CD4-positive, alpha-beta T cell (primary cell): ENCODE data around the gene C2orf42. TPM values are rescaled to one million over a fixed set of nuclear protein-coding genes. Genes with fewer than 3 reads are reported as not detected.
A peak's percentile ranks its signal among the peaks of the same experiment; 100 is the strongest.
"Not testable (repeated sequence)": the region's sequence is repeated elsewhere in the genome, so short reads cannot be mapped to it uniquely, and the experiment has no call there.

Experiments used
- ATAC-seq: fragments of 200-7000 bp; cut with Tn5 transposase; one replicate; pipeline ENCODE4 v1.10.0; 2022; ENCODE audit warnings: mild to moderate bottlenecking; ENCODE audit not compliant: poor library complexity
- CTCF ChIA-PET: fragments of 350-600 bp; sonication (Branson Sonifier 250); formaldehyde crosslinking; loops from one replicate; lab custom pipeline; 2021; ENCODE audit warnings: antibody characterized with exemption, inconsistent platforms; lab: Charles Lee
- POLR2A ChIA-PET: fragments of 350-600 bp; sonication (Branson Sonifier 250); formaldehyde crosslinking; loops from one replicate; lab custom pipeline; 2021; ENCODE audit warnings: antibody characterized with exemption, inconsistent platforms; lab: Charles Lee
- DNase-seq, 14 experiments: peaks; one replicate each; pipeline ENCODE4 v3.0.0-alpha.2; 2013 to 2020; ENCODE audit warnings: mixed read lengths in 2 of 14
- H3K27ac ChIP-seq, 2 donors: one replicate each; pipeline versions ENCODE4 v1.5.1 to v1.7.0; 2013; ENCODE audit warnings: low read length in 2 of 2, low read depth in 1 of 2, mild to moderate bottlenecking in 1 of 2
- H3K27me3 ChIP-seq, 2 experiments: 1 replicate in 1 of 2; 2 replicates in 1 of 2; pipeline versions ENCODE4 v1.6.1 to v1.7.0; 2013; ENCODE audit warnings: low read length in 2 of 2, control low read depth in 1 of 2, mild to moderate bottlenecking in 1 of 2, moderate library complexity in 1 of 2; ENCODE audit not compliant: insufficient read depth in 2 of 2, control insufficient read depth in 1 of 2
- H3K36me3 ChIP-seq: one replicate; pipeline ENCODE4 v1.6.1; 2013; ENCODE audit warnings: low read length, control low read depth; ENCODE audit not compliant: insufficient read depth
- H3K4me1 ChIP-seq: one replicate; pipeline ENCODE4 v1.6.1; 2013; ENCODE audit warnings: low read length, control low read depth; ENCODE audit not compliant: insufficient read depth
- H3K4me3 ChIP-seq: one replicate; pipeline ENCODE4 v1.5.1; 2013; ENCODE audit warnings: mild to moderate bottlenecking, low read length, moderate library complexity
- H3K9me3 ChIP-seq, 2 experiments: 1 replicate in 1 of 2; 2 replicates in 1 of 2; pipeline versions ENCODE4 v1.6.1 to v1.7.0; 2013; ENCODE audit warnings: low read length in 2 of 2, mild to moderate bottlenecking in 2 of 2, control low read depth in 1 of 2, moderate library complexity in 1 of 2; ENCODE audit not compliant: control insufficient read depth in 1 of 2, insufficient read depth in 1 of 2
- H3K27ac Mint-ChIP-seq: one replicate; pipeline ENCODE4 v1.8.0; 2020; ENCODE audit warnings: mixed read lengths
- H3K27me3 Mint-ChIP-seq: one replicate; pipeline ENCODE4 v1.8.0; 2021; ENCODE audit warnings: mixed read lengths
- H3K36me3 Mint-ChIP-seq: one replicate; pipeline ENCODE4 v1.8.0; 2021; ENCODE audit warnings: low read depth, mixed read lengths
- H3K4me1 Mint-ChIP-seq: one replicate; pipeline ENCODE4 v1.8.0; 2021; ENCODE audit warnings: low read depth, mixed read lengths
- H3K4me3 Mint-ChIP-seq: one replicate; pipeline ENCODE4 v1.8.0; 2020; ENCODE audit warnings: mild to moderate bottlenecking, mixed read lengths
- H3K9me3 Mint-ChIP-seq: one replicate; pipeline ENCODE4 v1.8.0; 2020; ENCODE audit warnings: mixed read lengths
- CTCF ChIP-seq: fragments of 200-600 bp; IDR thresholded peaks from one replicate; pipeline ENCODE4 v1.8.0; 2022; ENCODE audit warnings: antibody characterized with exemption, mild to moderate bottlenecking
- intact Hi-C, 2 experiments: fragments of 100-400 bp; cut with DNase I in 1 of 2; cut with micrococcal nuclease in 1 of 2; formaldehyde crosslinking; loops; one replicate each; pipeline versions ENCODE4 v1.15.1 to v1.9.0; 2023 to 2025; cut with DNase I, micrococcal nuclease
- total RNA-seq, 174 experiments: library from RNA in 2 of 174; stranded (reverse) in 2 of 174; gene quantifications; one replicate each; pipeline ENCODE4 v1.2.3 and lab custom pipeline; 2021 to 2026

Gene C2orf42
- total RNA-seq, 2 experiments from 2014 or later, result 16.9 to 18.4 TPM

GRCh38 chr2:70104231-70105111, 86.3 kb downstream of the C2orf42 start:
- POLR2A ChIA-PET, result interaction anchor here (0.6 to 13.8 kb wide), 15 partner anchors 9 to 1338 kb away, joined by 3 to 232 read pairs (median 11); partner anchors contain the start of genes MXD1, PCBP1 and SNRPG
- ATAC-seq, result no peak
- DNase-seq, result peak in 4 of 14 experiments; percentile 38 to 70 (median 55)
- peak overlapping the region; percentile 66 to 70 for H3K27ac ChIP-seq
- H3K27me3 ChIP-seq, result no peaks in the 10 kb centered on the region
- peak overlapping the region; percentile 96 for H3K27ac Mint-ChIP-seq
- H3K9me3 ChIP-seq, result no peaks in the 10 kb centered on the region
- H3K36me3 Mint-ChIP-seq, result no peaks in the 10 kb centered on the region
- peak overlapping the region; percentile 18 for H3K4me3 ChIP-seq
- intact Hi-C loops, result no loop called here
- no peaks in the 10 kb centered on the region for H3K27me3 Mint-ChIP-seq
- H3K9me3 Mint-ChIP-seq, result no peaks in the 10 kb centered on the region
- CTCF ChIA-PET, result interaction anchor here (0.7 to 1.8 kb wide), 7 partner anchors 9 to 79 kb away, joined by 3 to 9 read pairs (median 3); no protein-coding TSS in a partner anchor
- H3K4me3 Mint-ChIP-seq, result peak overlapping the region; percentile 83
- H3K4me1 ChIP-seq, result peaks cover 41% of the 10 kb centered on the region
- H3K36me3 ChIP-seq, result no peaks in the 10 kb centered on the region
- peaks cover 52% of the 10 kb centered on the region for H3K4me1 Mint-ChIP-seq
- no peak for TF ChIP-seq CTCF

DNA sequence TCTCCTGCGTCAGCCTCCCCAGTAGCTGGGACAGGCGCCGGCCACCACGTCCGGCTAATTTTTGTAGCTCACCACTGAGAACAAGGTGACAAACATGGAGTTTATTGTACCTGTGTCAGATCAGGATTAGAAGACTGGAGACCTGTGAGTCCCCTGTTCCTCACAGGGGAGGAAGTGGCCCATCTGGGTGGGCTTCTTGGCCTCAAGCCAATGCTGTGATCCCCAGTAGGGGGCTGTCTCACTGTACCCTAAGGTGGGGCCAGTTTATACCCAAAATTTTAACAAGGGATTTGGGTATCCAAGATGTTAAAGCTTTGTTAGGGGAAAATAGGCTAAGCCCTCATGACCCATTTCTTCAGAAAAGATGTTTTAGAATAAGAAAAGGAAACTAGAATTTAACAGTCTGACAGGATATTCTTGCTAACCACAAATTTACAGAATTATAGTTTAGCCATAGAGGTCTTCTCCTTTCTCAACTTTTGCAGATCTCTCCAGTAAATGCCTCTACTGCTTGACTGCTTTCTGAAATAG, 87.2 kb downstream of the C2orf42 start:
- H3K4me3 ChIP-seq, result peak overlapping the region; percentile 18
- no peaks in the 10 kb centered on the region for H3K9me3 ChIP-seq
- no peaks in the 10 kb centered on the region for H3K27me3 ChIP-seq
- Mint-ChIP-seq H3K4me1 (peaks cover 45% of the 10 kb centered on the region), H3K27ac (peak overlapping the region; percentile 96), H3K4me3 (peak overlapping the region; percentile 83), H3K36me3 (no peaks in the 10 kb centered on the region), H3K9me3 (no peaks in the 10 kb centered on the region), H3K27me3 (no peaks in the 10 kb centered on the region)
- H3K36me3 ChIP-seq, result no peaks in the 10 kb centered on the region
- DNase-seq (peak in 6 of 14 experiments; percentile 23 to 75 (median 42)), ATAC-seq (peak; percentile 60)
- intact Hi-C loops, result loop anchor here in 1 of 2 experiments (1.0 kb wide), 1 partner anchor 8 kb away; no protein-coding TSS in a partner anchor
- POLR2A ChIA-PET, result interaction anchor here (0.7 to 13.8 kb wide), 11 partner anchors 9 to 210 kb away, joined by 3 to 232 read pairs (median 18); partner anchors contain the start of genes MXD1, PCBP1, SNRNP27 and SNRPG
- peaks cover 32% of the 10 kb centered on the region for H3K4me1 ChIP-seq
- H3K27ac ChIP-seq, result peak overlapping the region; percentile 66 to 70
- TF ChIP-seq CTCF, result no peak
- CTCF ChIA-PET, result interaction anchor here (1.1 to 1.6 kb wide), 3 partner anchors 21 to 39 kb away, joined by 3 to 8 read pairs (median 5); no protein-coding TSS in a partner anchor

- H3K9me3 Mint-ChIP-seq, H3K4me3 Mint-ChIP-seq, H3K36me3 ChIP-seq, intact Hi-C loops, H3K36me3 Mint-ChIP-seq, H3K27ac Mint-ChIP-seq, CTCF ChIA-PET, H3K27me3 ChIP-seq, ATAC-seq, H3K27ac ChIP-seq, H3K9me3 ChIP-seq, H3K4me3 ChIP-seq, H3K27me3 Mint-ChIP-seq: not testable (repeated sequence)
- POLR2A ChIA-PET, result interaction anchor here (0.9 to 3.7 kb wide), 2 partner anchors 8 to 11 kb away, joined by 3 to 63 read pairs; no protein-coding TSS in a partner anchor
- peaks cover 22% of the 10 kb centered on the region for H3K4me1 ChIP-seq
- H3K4me1 Mint-ChIP-seq, result peaks cover 34% of the 10 kb centered on the region
- peak in 1 of 14 experiments; percentile 29 for DNase-seq
Observed at GRCh38 chr2:70102323-70102905, 88.4 kb downstream of the C2orf42 start.

DNA sequence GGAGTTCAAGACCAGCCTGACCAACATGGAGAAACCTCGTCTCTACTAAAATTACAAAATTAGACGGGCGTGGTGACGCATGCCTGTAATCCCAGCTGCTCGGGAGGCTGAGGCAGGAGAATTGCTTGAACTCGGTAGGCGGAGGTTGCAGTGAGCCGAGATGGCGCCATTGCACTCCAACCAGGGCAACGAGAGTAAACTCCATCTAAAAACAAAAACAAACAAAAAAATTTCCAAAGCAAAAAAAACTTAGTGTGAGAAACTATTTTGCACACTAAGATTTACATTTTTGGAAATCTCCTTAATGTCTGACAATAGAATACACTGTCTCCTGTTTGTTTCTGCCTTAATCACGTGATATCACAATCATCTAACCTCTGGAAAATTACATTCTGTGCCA, 89.1 kb downstream of the C2orf42 start:
- H3K9me3 Mint-ChIP-seq, H3K27ac Mint-ChIP-seq, intact Hi-C loops, ATAC-seq, H3K4me3 ChIP-seq, H3K36me3 ChIP-seq, H3K9me3 ChIP-seq, H3K4me3 Mint-ChIP-seq, H3K27me3 Mint-ChIP-seq, CTCF ChIA-PET, H3K36me3 Mint-ChIP-seq, H3K27ac ChIP-seq, H3K27me3 ChIP-seq: not testable (repeated sequence)
- POLR2A ChIA-PET, result interaction anchor here (0.9 kb wide), 1 partner anchor 11 kb away, joined by 3 read pairs; no protein-coding TSS in a partner anchor
- peaks cover 28% of the 10 kb centered on the region for H3K4me1 Mint-ChIP-seq
- peak in 1 of 14 experiments; percentile 21 for DNase-seq
- H3K4me1 ChIP-seq, result peaks cover 19% of the 10 kb centered on the region
